Epithelial cell of proximal tubule (primary cell): ENCODE results near the gene TNFSF12. TPM values are rescaled to one million over a fixed set of nuclear protein-coding genes. Genes with fewer than 3 reads are reported as not detected.

Experiments used
- DNase-seq: peaks from one replicate; pipeline ENCODE4 v3.0.0-alpha.2; 2011; ENCODE audit warnings: low read depth
- H3K4me3 ChIP-seq: 2 replicates; pipeline ENCODE4 v1.5.1; 2011; ENCODE audit warnings: low read depth, mild to moderate bottlenecking, low read length
- CTCF ChIP-seq: conservative IDR thresholded peaks from 2 replicates; pipeline ENCODE4 v1.5.1; 2012; ENCODE audit warnings: low read depth, mild to moderate bottlenecking, low read length
- total RNA-seq: library from RNA; depleted of rRNA; stranded (reverse); fragments of >200 nt; gene quantifications from 2 replicates; pipeline ENCODE4 v1.2.3, GENCODE V29; 2015

Gene TNFSF12
- total RNA-seq, 1 donor from 2014 or later: 25.2 TPM

GRCh38 chr17:7560172-7561027, 11.5 kb downstream of the TNFSF12 start:
- H3K4me3 ChIP-seq: peak overlapping the region; percentile 89
- DNase-seq: no peak
- TF ChIP-seq CTCF: peak; percentile 74

DNA sequence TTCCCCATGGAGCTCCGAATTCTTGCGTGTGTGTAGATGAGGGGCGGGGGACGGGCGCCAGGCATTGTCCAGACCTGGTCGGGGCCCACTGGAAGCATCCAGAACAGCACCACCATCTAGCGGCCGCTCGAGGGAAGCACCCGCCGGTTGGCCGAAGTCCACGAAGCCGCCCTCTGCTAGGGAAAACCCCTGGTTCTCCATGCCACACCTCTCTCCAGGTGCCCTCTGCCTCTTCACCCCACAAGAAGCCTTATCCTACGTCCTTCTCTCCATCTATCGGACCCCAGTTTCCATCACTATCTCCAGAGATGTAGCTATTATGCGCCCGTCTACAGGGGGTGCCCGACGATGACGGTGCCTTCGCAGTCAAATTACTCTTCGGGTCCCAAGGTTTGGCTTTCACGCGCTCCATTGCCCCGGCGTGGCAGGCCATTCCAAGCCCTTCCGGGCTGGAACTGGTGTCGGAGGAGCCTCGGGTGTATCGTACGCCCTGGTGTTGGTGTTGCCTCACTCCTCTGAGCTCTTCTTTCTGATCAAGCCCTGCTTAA, 12.2 kb downstream of the TNFSF12 start:
- peak; percentile 65 for TF ChIP-seq CTCF
- peak overlapping the region; percentile 89 for H3K4me3 ChIP-seq
- no peak for DNase-seq

- no peak for DNase-seq
- no peak for TF ChIP-seq CTCF
- H3K4me3 ChIP-seq: peak within 1 kb of the TSS; percentile 89
Measured at GRCh38 chr17:7561589-7562207, 12.8 kb downstream of the TNFSF12 start, which contains the start of gene SENP3. Gene SENP3, plus strand, starts transcription at chr17:7561919. Its CDS starts 1,158 bp downstream, at chr17:7563077.

DNA sequence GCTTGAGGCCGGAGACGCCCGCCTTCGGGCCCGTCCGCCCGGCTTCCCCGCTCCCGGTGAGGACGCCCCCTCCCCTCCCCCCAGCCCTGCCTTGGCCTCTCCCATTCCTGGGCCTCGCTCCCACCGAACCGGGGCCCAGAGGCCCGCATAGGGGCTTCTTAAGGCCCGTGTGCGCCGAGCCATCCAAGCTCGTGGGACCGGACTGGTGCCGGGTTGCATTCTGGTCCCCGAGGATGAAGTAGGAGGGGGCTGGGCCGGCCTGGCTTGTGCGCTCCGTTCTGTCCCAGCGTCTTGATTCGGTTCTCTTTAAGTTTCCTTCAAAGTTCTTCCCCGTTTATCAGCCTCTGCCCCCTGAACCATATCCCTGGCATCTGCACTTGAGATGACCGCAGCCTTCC, 13.3 kb downstream of the TNFSF12 start:
- no peak for DNase-seq
- peak overlapping the region; percentile 89 for H3K4me3 ChIP-seq
- TF ChIP-seq CTCF: no peak

- DNase-seq: no peak
- TF ChIP-seq CTCF: no peak
- peak overlapping the region; percentile 89 for H3K4me3 ChIP-seq
Measured at GRCh38 chr17:7563115-7563869, 14.4 kb downstream of the TNFSF12 start.

- DNase-seq: no peak
- no peak overlapping the region for H3K4me3 ChIP-seq
- TF ChIP-seq CTCF: no peak
Measured at GRCh38 chr17:7569571-7569970, 20.7 kb downstream of the TNFSF12 start.
